Esophagus muscularis mucosa (tissue), 4 donors: ENCODE measurements around the gene NTN1. TPM values are rescaled to one million over a fixed set of nuclear protein-coding genes. Genes with fewer than 3 reads are reported as not detected.

ENCODE experiments used
- DNase-seq: peaks from one replicate; pipeline ENCODE4 v3.0.0-alpha.2; 2017; ENCODE audit errors: extremely low spot score
- H3K27ac ChIP-seq, 4 donors: fragments of 200-600 bp; sonication (generic); replicated peaks in 1 of 4; 1 replicate in 3 of 4; 2 replicates in 1 of 4; pipeline ENCODE4 v1.5.1; 2016 to 2019; ENCODE audit warnings: mild to moderate bottlenecking in 1 of 4
- H3K27me3 ChIP-seq, 4 donors: fragments of 200-600 bp; sonication (generic); one replicate each; pipeline versions ENCODE4 v1.5.1 to v1.6.0; 2016 to 2019
- H3K36me3 ChIP-seq, 4 donors: fragments of 200-600 bp; sonication (generic); one replicate each; pipeline ENCODE4 v1.5.1; 2016 to 2019
- H3K4me1 ChIP-seq, 4 donors: fragments of 200-600 bp; sonication (generic); one replicate each; pipeline ENCODE4 v1.5.1; 2016 to 2019
- H3K4me3 ChIP-seq, 4 donors: fragments of 200-600 bp; sonication (generic); 1 replicate in 2 of 4; 2 replicates in 2 of 4; pipeline ENCODE4 v1.5.1; 2016 to 2019; ENCODE audit warnings: mild to moderate bottlenecking in 4 of 4, moderate library complexity in 1 of 4
- H3K9me3 ChIP-seq, 4 donors: fragments of 200-600 bp; sonication (generic); 1 replicate in 3 of 4; 2 replicates in 1 of 4; pipeline ENCODE4 v1.5.1; 2016 to 2019
- CTCF ChIP-seq, 3 experiments: fragments of 200-600 bp in 2 of 3; fragments of 450-650 bp in 1 of 3; sonication (generic) in 2 of 3; IDR thresholded peaks; one replicate each; pipeline ENCODE4 v1.5.1; 2017 to 2019; ENCODE audit warnings: antibody characterized with exemption in 3 of 3, mild to moderate bottlenecking in 2 of 3, moderate library complexity in 1 of 3
- EP300 ChIP-seq: sonication (generic); formaldehyde crosslinking; IDR thresholded peaks from one replicate; pipeline ENCODE4 v1.6.1; 2017; ENCODE audit warnings: antibody characterized with exemption
- POLR2A ChIP-seq: fragments of 450-650 bp; IDR thresholded peaks from one replicate; pipeline ENCODE4 v1.6.1; 2017; ENCODE audit warnings: antibody characterized with exemption, moderate library complexity, mild to moderate bottlenecking, low read depth
- POLR2AphosphoS5 ChIP-seq, 2 donors: sonication (generic); formaldehyde crosslinking; IDR thresholded peaks; one replicate each; pipeline ENCODE4 v1.6.1; 2017; ENCODE audit warnings: antibody characterized with exemption in 2 of 2
- WGBS: methylation state at CpG from one replicate; pipeline ENCODE4 v1.1.5; 2018; 5-methylcytosine and 5-hydroxymethylcytosine counted together
- intact Hi-C: fragments of 100-400 bp; cut with DNase I; formaldehyde crosslinking; loops from one replicate; pipeline ENCODE4 v1.15.1; 2023
- total RNA-seq, 4 donors: library from RNA; depleted of rRNA; stranded (reverse); fragments of >200 nt; gene quantifications; one replicate each; pipeline versions ENCODE4 v1.1.0 to v1.2.1, GENCODE V29; 2016

NTN1 gene
- total RNA-seq, 4 donors from 2014 or later: 69.3 to 179 (median 117) TPM

- no peaks in the 10 kb centered on the region for H3K36me3 ChIP-seq
- no peak for DNase-seq
- peaks cover 0 to 15% (median 3%) of the 10 kb centered on the region in 4 donors for H3K27me3 ChIP-seq
- peak overlapping the region; percentile 90 to 96 (median 94) for H3K27ac ChIP-seq
- intact Hi-C loops: loop anchor here (5.0 kb wide), 1 partner anchor 82 kb away; no protein-coding TSS in a partner anchor
- H3K9me3 ChIP-seq: no peaks in the 10 kb centered on the region
- 2% methylated on average over 19 of the region's 25 CpGs for WGBS
- peaks cover 19 to 53% (median 47%) of the 10 kb centered on the region in 4 donors for H3K4me1 ChIP-seq
- TF ChIP-seq EP300 (no peak), POLR2AphosphoS5 (IDR thresholded peaks at IDR 0.05) (no peak), POLR2A (no peak), CTCF (IDR thresholded peaks at IDR 0.05) (no peak)
- H3K4me3 ChIP-seq: peak overlapping the region; percentile 77 to 95 (median 90)
Measured at GRCh38 chr17:9020824-9021157, 519 bp upstream of the NTN1 start.

GRCh38 chr17:9021992-9022572 is 772 bp downstream of the NTN1 start:
- Histone ChIP-seq H3K4me1 (peaks cover 19 to 65% (median 55%) of the 10 kb centered on the region in 4 donors), H3K27ac (peak overlapping the region; percentile 90 to 96 (median 94)), H3K27me3 (peaks cover 0 to 15% (median 3%) of the 10 kb centered on the region in 4 donors), H3K4me3 (peak overlapping the region; percentile 77 to 95 (median 90)), H3K9me3 (no peaks in the 10 kb centered on the region), H3K36me3 (no peaks in the 10 kb centered on the region)
- intact Hi-C loops: loop anchor here (5.0 kb wide), 1 partner anchor 80 kb away; no protein-coding TSS in a partner anchor
- TF ChIP-seq POLR2AphosphoS5 (IDR thresholded peaks at IDR 0.05): peak in 1 of 2 donors; percentile 64
- no peak for TF ChIP-seq CTCF (IDR thresholded peaks at IDR 0.05)
- no CpG with 5 or more reads among the region's 79 CpGs for WGBS
- DNase-seq: no peak

GRCh38 chr17:9022573-9023391 is 1.5 kb downstream of the NTN1 start:
- Histone ChIP-seq H3K4me1 (peaks cover 19 to 71% (median 62%) of the 10 kb centered on the region in 4 donors), H3K9me3 (no peaks in the 10 kb centered on the region), H3K4me3 (peak overlapping the region; percentile 77 to 95 (median 90)), H3K27me3 (peaks cover 0 to 15% (median 3%) of the 10 kb centered on the region in 4 donors), H3K27ac (peak overlapping the region; percentile 90 to 96 (median 94)), H3K36me3 (no peaks in the 10 kb centered on the region)
- TF ChIP-seq EP300 (no peak), POLR2AphosphoS5 (IDR thresholded peaks at IDR 0.05) (no peak), CTCF (IDR thresholded peaks at IDR 0.05) (no peak), POLR2A (no peak)
- DNase-seq: no peak
- intact Hi-C loops: loop anchor here (5.0 kb wide), 1 partner anchor 80 kb away; no protein-coding TSS in a partner anchor
- WGBS: 8% methylated on average over 33 of the region's 106 CpGs

GRCh38 chr17:9023392-9024218 is 2.3 kb downstream of the NTN1 start:
- no peak for DNase-seq
- H3K36me3 ChIP-seq: no peaks in the 10 kb centered on the region
- peaks cover 0 to 15% (median 3%) of the 10 kb centered on the region in 4 donors for H3K27me3 ChIP-seq
- H3K27ac ChIP-seq: peak overlapping the region; percentile 90 to 96 (median 94)
- intact Hi-C loops: loop anchor here (5.0 kb wide), 1 partner anchor 79 kb away; no protein-coding TSS in a partner anchor
- WGBS: 42% methylated on average over 14 of the region's 49 CpGs
- peaks cover 19 to 79% (median 70%) of the 10 kb centered on the region in 4 donors for H3K4me1 ChIP-seq
- H3K4me3 ChIP-seq: peak overlapping the region; percentile 77 to 95 (median 90)
- no peaks in the 10 kb centered on the region for H3K9me3 ChIP-seq
- no peak for TF ChIP-seq EP300
- no peak for TF ChIP-seq POLR2AphosphoS5 (IDR thresholded peaks at IDR 0.05)
- TF ChIP-seq POLR2A: no peak
- no peak for TF ChIP-seq CTCF (IDR thresholded peaks at IDR 0.05)
